Fibroblast of lung (primary cell): ENCODE data around the gene CNBD2. TPM values are rescaled to one million over a fixed set of nuclear protein-coding genes. Genes with fewer than 3 reads are reported as not detected.

Experiments
- DNase-seq, 2 donors: peaks; one replicate each; pipeline versions ENCODE4 v3.0.0 to v3.0.0-alpha.2; 2010; ENCODE audit warnings: low read depth in 2 of 2
- H2AFZ ChIP-seq: 2 replicates; pipeline ENCODE4 v1.5.1; 2012; ENCODE audit warnings: low read length, control low read depth, inconsistent platforms
- H3K27ac ChIP-seq: 2 replicates; pipeline ENCODE4 v1.5.1; 2011; ENCODE audit warnings: low read length, control low read depth; ENCODE audit not compliant: insufficient read depth
- H3K27me3 ChIP-seq: 2 replicates; pipeline ENCODE4 v1.5.1; 2011; ENCODE audit warnings: mild to moderate bottlenecking, low read length; ENCODE audit not compliant: control insufficient read depth, insufficient read depth
- H3K36me3 ChIP-seq: 2 replicates; pipeline ENCODE4 v1.5.1; 2011; ENCODE audit warnings: low read length; ENCODE audit not compliant: control insufficient read depth, insufficient read depth
- H3K4me1 ChIP-seq: 2 replicates; pipeline ENCODE4 v1.5.1; 2011; ENCODE audit warnings: low read length; ENCODE audit not compliant: control insufficient read depth, insufficient read depth; ENCODE audit errors: extremely low read depth
- H3K4me2 ChIP-seq: 2 replicates; pipeline ENCODE4 v1.5.1; 2011; ENCODE audit warnings: low read length, control low read depth; ENCODE audit not compliant: insufficient read depth; ENCODE audit errors: extremely low read depth
- H3K4me3 ChIP-seq, 4 experiments: fragments of 200-600 bp in 1 of 4; sonication (generic) in 1 of 4; replicated peaks in 1 of 4; 2 replicates each; pipeline ENCODE4 v1.5.1; 2011 to 2016; ENCODE audit warnings: low read length in 4 of 4, low read depth in 3 of 4, mild to moderate bottlenecking in 3 of 4, control low read depth in 2 of 4, inconsistent platforms in 1 of 4, mixed read lengths in 1 of 4; ENCODE audit not compliant: insufficient read depth in 1 of 4; ENCODE audit errors: control extremely low read depth in 1 of 4
- H3K79me2 ChIP-seq: 2 replicates; pipeline ENCODE4 v1.5.1; 2012; ENCODE audit warnings: mild to moderate bottlenecking, low read length, inconsistent platforms; ENCODE audit not compliant: control insufficient read depth, insufficient read depth
- H3K9ac ChIP-seq: 2 replicates; pipeline ENCODE4 v1.5.1; 2011; ENCODE audit warnings: mild to moderate bottlenecking, low read length, control low read depth; ENCODE audit not compliant: insufficient read depth
- H3K9me3 ChIP-seq: 2 replicates; pipeline ENCODE4 v1.5.1; 2012; ENCODE audit warnings: low read depth, low read length; ENCODE audit not compliant: control insufficient read depth, insufficient read depth
- H4K20me1 ChIP-seq: 2 replicates; pipeline ENCODE4 v1.5.1; 2011; ENCODE audit warnings: low read length; ENCODE audit not compliant: control insufficient read depth, insufficient read depth; ENCODE audit errors: extremely low read depth
- EZH2 ChIP-seq: IDR thresholded peaks from 2 replicates; pipeline ENCODE4 v1.5.1; 2012; ENCODE audit warnings: low read length, control low read depth, mild to moderate bottlenecking; ENCODE audit errors: missing control alignments
- polyA minus RNA-seq: library from RNA; depleted of rRNA, polyadenylated mRNA; stranded (reverse); fragments of >200 nt; gene quantifications from 2 replicates; pipeline ENCODE4 v1.2.3, GENCODE V29; 2011; ENCODE audit warnings: low replicate concordance
- polyA plus RNA-seq, 2 donors: library from polyadenylated mRNA; depleted of rRNA in 1 of 2; stranded (reverse) in 1 of 2; unstranded in 1 of 2; fragments of >200 nt; gene quantifications; 2 replicates each; pipeline ENCODE4 v1.2.1, GENCODE V29; 2011 to 2012; ENCODE audit warnings: missing spikeins in 1 of 2
- total RNA-seq: library from RNA; depleted of rRNA; stranded (reverse); fragments of >200 nt; gene quantifications from 2 replicates; pipeline ENCODE4 v1.2.1, GENCODE V29; 2014
- TF ChIP-seq, protein P1 (sequence below), 2 donors: IDR thresholded peaks in 1 of 2; conservative IDR thresholded peaks in 1 of 2; 1 replicate in 1 of 2; 2 replicates in 1 of 2; pipeline ENCODE4 v1.5.1; 2011 to 2012; ENCODE audit warnings: low read length in 2 of 2, control low read depth in 1 of 2, inconsistent platforms in 1 of 2, low read depth in 1 of 2, mild to moderate bottlenecking in 1 of 2

Gene CNBD2
- total RNA-seq: 1.3 and 2.6 TPM in 2 replicates
- polyA plus RNA-seq: 1.1 and 1.5 TPM in 2 replicates
- 2.2 and 2.6 TPM in 2 replicates for polyA plus RNA-seq (2012)
- not detected in 2 replicates for polyA minus RNA-seq

DNA sequence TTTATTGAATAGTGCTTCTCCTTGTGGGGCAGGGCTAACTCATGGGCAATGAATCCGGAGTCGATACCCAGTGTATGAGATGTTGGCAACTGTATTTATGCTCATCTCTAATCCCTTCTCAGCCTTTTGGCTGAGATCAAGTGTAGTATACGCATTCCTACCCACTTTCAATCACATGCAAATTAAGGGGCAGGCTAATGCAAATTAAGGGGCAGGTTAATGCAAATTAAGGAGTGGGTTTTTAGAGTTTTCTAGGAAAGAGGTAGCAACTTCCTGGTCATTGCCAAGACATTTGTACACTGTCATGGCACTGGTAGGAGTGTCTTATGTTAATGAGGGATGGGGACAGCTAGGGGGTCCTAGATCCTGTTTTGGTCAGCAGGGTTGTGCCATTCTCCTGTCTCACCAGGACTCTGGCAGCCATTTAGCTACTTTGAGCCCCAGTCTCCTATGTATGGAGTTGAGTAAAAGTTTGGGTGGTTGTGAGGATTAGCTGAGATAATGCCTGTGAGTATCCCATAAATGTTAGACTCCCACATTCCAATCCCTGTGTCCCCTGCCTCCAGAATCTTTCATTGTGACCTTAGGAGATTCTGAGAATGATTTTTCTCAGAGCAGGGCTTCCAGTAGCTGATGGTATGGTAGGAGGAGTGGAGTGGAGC, at the start of gene CNBD2:
Gene CNBD2 (plus strand): TSS at position 612 of the 662 bp plus-strand sequence. CDS start 173 bp downstream, outside the sequence.
- no peak within 1 kb of the TSS for H3K4me2 ChIP-seq
- no peaks in the 10 kb centered on the region for H3K79me2 ChIP-seq
- H3K9ac ChIP-seq: no peak within 1 kb of the TSS
- TF ChIP-seq, protein P1, sequence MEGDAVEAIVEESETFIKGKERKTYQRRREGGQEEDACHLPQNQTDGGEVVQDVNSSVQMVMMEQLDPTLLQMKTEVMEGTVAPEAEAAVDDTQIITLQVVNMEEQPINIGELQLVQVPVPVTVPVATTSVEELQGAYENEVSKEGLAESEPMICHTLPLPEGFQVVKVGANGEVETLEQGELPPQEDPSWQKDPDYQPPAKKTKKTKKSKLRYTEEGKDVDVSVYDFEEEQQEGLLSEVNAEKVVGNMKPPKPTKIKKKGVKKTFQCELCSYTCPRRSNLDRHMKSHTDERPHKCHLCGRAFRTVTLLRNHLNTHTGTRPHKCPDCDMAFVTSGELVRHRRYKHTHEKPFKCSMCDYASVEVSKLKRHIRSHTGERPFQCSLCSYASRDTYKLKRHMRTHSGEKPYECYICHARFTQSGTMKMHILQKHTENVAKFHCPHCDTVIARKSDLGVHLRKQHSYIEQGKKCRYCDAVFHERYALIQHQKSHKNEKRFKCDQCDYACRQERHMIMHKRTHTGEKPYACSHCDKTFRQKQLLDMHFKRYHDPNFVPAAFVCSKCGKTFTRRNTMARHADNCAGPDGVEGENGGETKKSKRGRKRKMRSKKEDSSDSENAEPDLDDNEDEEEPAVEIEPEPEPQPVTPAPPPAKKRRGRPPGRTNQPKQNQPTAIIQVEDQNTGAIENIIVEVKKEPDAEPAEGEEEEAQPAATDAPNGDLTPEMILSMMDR (conservative IDR thresholded peaks at IDR 0.05 in 1 of 2, IDR thresholded peaks at IDR 0.05 in 1 of 2; ENCODE audit: low read depth in 1 of 2, low read length in 2 of 2): no peak
- no peak for TF ChIP-seq EZH2
- H4K20me1 ChIP-seq: no peaks in the 10 kb centered on the region
- no peaks in the 10 kb centered on the region for H3K36me3 ChIP-seq
- no peak within 1 kb of the TSS for H3K27ac ChIP-seq
- H2AFZ ChIP-seq: no peak within 1 kb of the TSS
- no peak for DNase-seq
- H3K4me3 ChIP-seq: no peak within 1 kb of the TSS
- H3K27me3 ChIP-seq: peaks cover 4% of the 10 kb centered on the region
- H3K4me1 ChIP-seq: no peaks in the 10 kb centered on the region
- no peaks in the 10 kb centered on the region for H3K9me3 ChIP-seq

DNA sequence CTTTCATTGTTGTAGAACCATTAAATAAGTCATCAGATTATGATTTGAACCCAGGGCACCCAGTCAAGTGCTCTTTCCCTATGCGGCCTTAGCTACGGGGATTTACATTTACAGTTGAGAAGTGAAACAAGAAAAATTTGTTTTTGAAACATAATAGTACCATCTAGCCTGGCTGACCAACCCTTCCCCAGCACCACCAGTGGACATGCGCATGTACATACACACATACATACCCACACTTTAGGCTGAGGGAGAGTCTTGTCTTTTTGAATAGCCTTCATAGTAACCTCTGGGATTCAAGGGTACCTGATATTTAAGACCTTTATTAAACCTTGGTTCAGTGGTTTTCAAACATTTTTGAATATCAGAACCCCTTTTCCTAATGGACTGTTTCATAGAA, 47.9 kb upstream of the CNBD2 start:
- H3K9me3 ChIP-seq: no peaks in the 10 kb centered on the region

DNA sequence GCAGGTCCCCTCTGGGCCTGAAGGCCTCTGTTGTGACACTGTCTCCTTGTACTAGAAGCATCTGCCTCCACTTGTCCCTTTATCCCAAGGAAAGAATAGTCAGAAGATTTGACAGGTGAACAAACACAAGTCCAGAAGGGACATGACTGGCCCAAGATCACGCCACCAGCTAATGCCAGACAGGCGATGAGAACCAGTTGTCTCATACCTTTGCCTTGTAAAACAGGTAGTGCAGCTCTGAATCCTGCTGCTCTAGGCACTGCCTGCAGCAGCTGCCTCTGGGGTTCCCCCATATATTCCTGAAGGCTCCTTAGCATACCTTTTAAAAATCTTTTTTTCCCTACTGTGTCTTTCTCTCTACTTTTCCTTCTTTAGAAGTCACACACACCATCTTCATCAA, 39.1 kb upstream of the CNBD2 start:
- no peak overlapping the region for H3K27ac ChIP-seq
- H3K9me3 ChIP-seq: no peaks in the 10 kb centered on the region

More for the DNA sequence above, 47.9 kb upstream of the CNBD2 start:
- Histone ChIP-seq H3K4me1 (no peaks in the 10 kb centered on the region), H3K27me3 (no peaks in the 10 kb centered on the region), H3K9ac (no peak overlapping the region), H3K4me2 (no peak overlapping the region), H3K36me3 (peaks cover 6% of the 10 kb centered on the region), H4K20me1 (no peaks in the 10 kb centered on the region), H2AFZ (no peak overlapping the region), H3K27ac (no peak overlapping the region), H3K4me3 (no peak overlapping the region), H3K79me2 (no peaks in the 10 kb centered on the region)
- DNase-seq: no peak
- TF ChIP-seq, protein P1 (conservative IDR thresholded peaks at IDR 0.05 in 1 of 2, IDR thresholded peaks at IDR 0.05 in 1 of 2; ENCODE audit: low read depth in 1 of 2, low read length in 2 of 2): no peak
- no peak for TF ChIP-seq EZH2

More for the DNA sequence above, 39.1 kb upstream of the CNBD2 start:
- Histone ChIP-seq H3K27me3 (no peaks in the 10 kb centered on the region), H3K4me1 (no peaks in the 10 kb centered on the region), H3K9ac (no peak overlapping the region), H3K4me3 (no peak overlapping the region), H3K36me3 (no peaks in the 10 kb centered on the region), H3K79me2 (no peaks in the 10 kb centered on the region), H3K4me2 (no peak overlapping the region), H2AFZ (no peak overlapping the region), H4K20me1 (no peaks in the 10 kb centered on the region)
- DNase-seq: no peak
- TF ChIP-seq, protein P1 (conservative IDR thresholded peaks at IDR 0.05 in 1 of 2, IDR thresholded peaks at IDR 0.05 in 1 of 2; ENCODE audit: low read depth in 1 of 2, low read length in 2 of 2): no peak
- no peak for TF ChIP-seq EZH2
